ENCODE results near the gene TMEM255A.

The TMEM255A gene

GRCh38 chrX:120250522-120251271, 60.6 kb downstream of the TMEM255A start, which contains the start of gene ZBTB33:
ZBTB33 (plus strand) TSS chrX:120250812; CDS start chrX:120253416, 2,604 bp downstream.
- peak within 1 kb of the TSS; percentile 75 for H3K4me3 ChIP-seq
- DNase-seq (ENCODE audit: low spot score): peak; percentile 92
- peak within 1 kb of the TSS; percentile 40 to 86 for H3K27ac ChIP-seq
- TF ChIP-seq CTCF (IDR thresholded peaks at IDR 0.05): peak; percentile 66

- peak; percentile 86 for DNase-seq (ENCODE audit: low spot score)
- TF ChIP-seq CTCF (IDR thresholded peaks at IDR 0.05): no peak
- Histone ChIP-seq H3K4me3 (peak overlapping the region; percentile 73), H3K27ac (peak overlapping the region; percentile 57 to 90)
Measured at GRCh38 chrX:120244735-120245498, 66.3 kb downstream of the TMEM255A start.

- Histone ChIP-seq H3K27ac (peak overlapping the region; percentile 57 to 90), H3K4me3 (peak overlapping the region; percentile 73)
- no peak for TF ChIP-seq CTCF (IDR thresholded peaks at IDR 0.05)
- DNase-seq (ENCODE audit: low spot score): no peak
Measured at GRCh38 chrX:120244395-120244734, 66.9 kb downstream of the TMEM255A start.

GRCh38 chrX:120242813-120243212, 68.4 kb downstream of the TMEM255A start:
- no peak overlapping the region for H3K4me3 ChIP-seq
- TF ChIP-seq CTCF (IDR thresholded peaks at IDR 0.05): no peak
- no peak overlapping the region for H3K27ac ChIP-seq
- DNase-seq (ENCODE audit: low spot score): no peak

GRCh38 chrX:120238933-120239332, 72.3 kb downstream of the TMEM255A start:
- Histone ChIP-seq H3K27ac (no peak overlapping the region), H3K4me3 (no peak overlapping the region)
- DNase-seq (ENCODE audit: low spot score): no peak
- no peak for TF ChIP-seq CTCF (IDR thresholded peaks at IDR 0.05)

- DNase-seq (ENCODE audit: low spot score): no peak
- Histone ChIP-seq H3K27ac (no peak overlapping the region), H3K4me3 (no peak overlapping the region)
- no peak for TF ChIP-seq CTCF (IDR thresholded peaks at IDR 0.05)
Measured at GRCh38 chrX:120236687-120237479, 74.4 kb downstream of the TMEM255A start.
